ENCODE results near the gene USP54. TPM values are rescaled to one million over a fixed set of nuclear protein-coding genes. Genes with fewer than 3 reads are reported as not detected.
A peak's percentile ranks its signal among the peaks of the same experiment; 100 is the strongest.

The USP54 gene
- total RNA-seq, 4 donors from 2014 or later, result 96.6 to 172 (median 125) TPM

- Histone ChIP-seq H3K4me3 (no peak overlapping the region), H3K36me3 (peaks cover 0 to 9% (median 0%) of the 10 kb centered on the region in 3 donors), H3K27ac (no peak overlapping the region), H3K9me3 (no peaks in the 10 kb centered on the region), H3K27me3 (no peaks in the 10 kb centered on the region), H3K4me1 (no peaks in the 10 kb centered on the region)
- 40 to 43% methylated on average over 3 of the region's 3 CpGs for WGBS, 2 donors
- no peak for TF ChIP-seq POLR2A (IDR thresholded peaks at IDR 0.05)
- no peak for TF ChIP-seq EP300 (IDR thresholded peaks at IDR 0.05)
- TF ChIP-seq CTCF (IDR thresholded peaks at IDR 0.05), result no peak
- no peak for DNase-seq (ENCODE audit: low spot score in 2 of 2)
These were observed 10.4 kb upstream of the USP54 start for GRCh38 chr10:73601486-73601921.

GRCh38 chr10:73597346-73597745 lies 6.2 kb upstream of the USP54 start:
- TF ChIP-seq EP300 (IDR thresholded peaks at IDR 0.05), result no peak
- TF ChIP-seq POLR2A (IDR thresholded peaks at IDR 0.05), result no peak
- TF ChIP-seq CTCF (IDR thresholded peaks at IDR 0.05), result no peak
- peaks cover 0 to 7% (median 3%) of the 10 kb centered on the region in 4 donors for H3K4me1 ChIP-seq
- no peak for DNase-seq (ENCODE audit: low spot score in 2 of 2)
- WGBS, 2 donors, result 83% methylated on average over 1 of the region's 1 CpG
- no peak overlapping the region for H3K27ac ChIP-seq
- no peaks in the 10 kb centered on the region for H3K36me3 ChIP-seq
- no peaks in the 10 kb centered on the region for H3K9me3 ChIP-seq
- H3K4me3 ChIP-seq, result no peak overlapping the region
- no peaks in the 10 kb centered on the region for H3K27me3 ChIP-seq

GRCh38 chr10:73593812-73594211 lies 2.7 kb upstream of the USP54 start:
- Histone ChIP-seq H3K27me3 (no peaks in the 10 kb centered on the region), H3K4me1 (peaks cover 0 to 43% (median 20%) of the 10 kb centered on the region in 4 donors), H3K9me3 (no peaks in the 10 kb centered on the region), H3K36me3 (no peaks in the 10 kb centered on the region), H3K27ac (peak overlapping the region in 1 of 4 donors; percentile 88), H3K4me3 (no peak overlapping the region)
- DNase-seq (ENCODE audit: low spot score in 2 of 2), result no peak
- WGBS, 2 donors, result 53 to 58% methylated on average over 5 of the region's 5 CpGs
- TF ChIP-seq POLR2A (IDR thresholded peaks at IDR 0.05), result no peak
- TF ChIP-seq EP300 (IDR thresholded peaks at IDR 0.05), result no peak
- TF ChIP-seq CTCF (IDR thresholded peaks at IDR 0.05), result no peak

- Histone ChIP-seq H3K4me3 (no peak overlapping the region), H3K27me3 (no peaks in the 10 kb centered on the region), H3K27ac (peak overlapping the region in 2 of 4 donors; percentile 5 to 88), H3K36me3 (no peaks in the 10 kb centered on the region), H3K9me3 (no peaks in the 10 kb centered on the region), H3K4me1 (peaks cover 0 to 50% (median 24%) of the 10 kb centered on the region in 4 donors)
- 94 to 96% methylated on average over 4 of the region's 4 CpGs for WGBS, 2 donors
- no peak for DNase-seq (ENCODE audit: low spot score in 2 of 2)
- TF ChIP-seq EP300 (IDR thresholded peaks at IDR 0.05), result no peak
- TF ChIP-seq POLR2A (IDR thresholded peaks at IDR 0.05), result no peak
- TF ChIP-seq CTCF (IDR thresholded peaks at IDR 0.05), result no peak
These were observed 2.0 kb upstream of the USP54 start for GRCh38 chr10:73593110-73593509.

DNA sequence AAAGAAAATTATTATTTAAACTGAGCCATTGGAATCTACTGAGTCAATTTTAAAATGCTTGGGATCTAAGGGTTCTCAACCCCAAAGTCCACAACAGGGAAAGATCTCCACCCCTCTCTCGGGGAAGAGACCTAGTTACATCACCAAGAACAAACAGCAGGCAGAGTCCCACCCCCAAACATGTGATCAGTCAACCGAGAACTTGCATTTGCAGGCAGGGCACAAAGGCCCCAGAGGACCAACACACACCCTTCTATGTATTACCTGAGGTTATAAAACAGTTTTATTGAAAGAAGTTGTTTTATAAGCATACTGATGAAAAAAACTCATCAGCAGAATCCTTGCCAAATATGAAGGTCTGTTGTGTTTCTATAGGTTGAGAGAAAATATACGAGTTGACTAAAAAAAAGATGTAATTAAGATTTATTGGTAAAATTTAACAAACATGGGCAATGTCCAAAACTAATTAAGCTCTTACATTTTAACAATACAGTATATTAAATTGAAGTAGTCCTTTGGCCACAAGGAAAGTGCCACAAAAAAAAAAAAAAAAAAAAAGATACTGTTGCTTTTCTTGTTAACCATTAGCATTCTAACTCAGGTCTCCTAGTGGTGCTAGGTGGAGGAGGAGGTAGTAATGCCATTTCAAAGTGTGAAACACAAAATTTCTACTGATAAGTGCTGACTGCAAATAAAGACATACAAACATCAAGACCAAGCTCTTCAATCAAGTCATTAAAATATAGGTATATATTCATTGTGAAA lies 975 bp upstream of the USP54 start:
- WGBS, 2 donors, result 24 to 26% methylated on average over 3 of the region's 3 CpGs
- peak in 1 of 5 experiments; percentile 6 for TF ChIP-seq CTCF (IDR thresholded peaks at IDR 0.05)
- peak; percentile 21 to 60 for TF ChIP-seq POLR2A (IDR thresholded peaks at IDR 0.05)
- TF ChIP-seq EP300 (IDR thresholded peaks at IDR 0.05), result peak in 1 of 2 donors; percentile 84
- Histone ChIP-seq H3K36me3 (no peaks in the 10 kb centered on the region), H3K4me1 (peaks cover 0 to 58% (median 28%) of the 10 kb centered on the region in 4 donors), H3K4me3 (peak overlapping the region in 2 of 4 donors; percentile 18 to 26), H3K27ac (peak overlapping the region; percentile 23 to 94 (median 82)), H3K27me3 (no peaks in the 10 kb centered on the region), H3K9me3 (no peaks in the 10 kb centered on the region)
- peak; percentile 65 to 76 for DNase-seq (ENCODE audit: low spot score in 2 of 2)

Measured in tibial nerve (tissue), 4 donors.